ENCODE results near the gene SLC9A9. TPM values are rescaled to one million over a fixed set of nuclear protein-coding genes. Genes with fewer than 3 reads are reported as not detected.

SLC9A9 gene
- total and polyA plus RNA-seq, 9 of the 15 experiments (the other 6 are each of a cell fraction or from before 2014, with no cell fraction given) = 0.03 to 0.13 TPM; not detected in 7

DNA sequence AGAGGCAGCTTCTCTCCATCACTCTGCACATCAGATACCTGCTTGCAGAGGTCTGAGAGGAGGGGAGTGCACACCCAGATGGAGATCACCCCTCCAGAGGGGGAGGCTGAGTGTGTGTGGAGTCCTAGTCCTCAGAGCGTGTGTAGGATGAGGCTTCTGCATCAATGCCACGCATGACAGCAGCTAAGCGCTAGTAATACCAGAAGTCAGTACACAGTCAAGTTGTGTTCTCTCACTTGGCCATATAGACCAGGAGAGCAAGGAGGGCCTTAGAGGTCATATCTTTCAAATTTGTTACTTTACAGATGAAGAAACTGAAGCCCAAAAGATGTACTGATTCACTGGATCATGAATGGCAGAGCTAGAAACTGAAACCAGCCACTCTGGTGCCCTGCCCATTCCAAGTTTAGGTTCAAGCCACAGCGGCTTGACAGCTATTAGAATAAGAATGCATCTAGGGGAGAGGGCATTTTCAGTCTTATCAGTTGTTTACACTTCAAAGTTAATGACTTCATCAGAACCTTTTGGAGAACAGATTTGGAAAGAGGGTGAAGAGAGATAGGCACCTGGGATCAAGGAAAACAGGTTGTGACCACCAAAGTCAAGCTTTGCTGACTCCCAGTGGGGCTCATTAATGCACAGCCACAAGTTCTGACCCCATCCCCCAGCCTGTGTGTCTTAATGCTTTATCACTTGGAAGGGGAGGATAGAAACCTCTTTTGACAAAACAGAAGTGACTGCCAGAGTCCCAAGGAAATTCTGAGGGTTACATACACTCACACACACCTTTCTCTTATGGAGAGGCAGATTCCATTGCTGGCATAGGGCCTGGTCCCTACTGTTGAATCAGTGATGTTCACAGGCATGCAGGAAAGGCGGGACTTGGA is 418.4 kb downstream of the SLC9A9 start:
- H3K4me3 ChIP-seq = no peak overlapping the region
- CTCF ChIA-PET (ENCODE audit: low intra/inter-chr PET ratio) = no interaction called here
- DNase-seq (ENCODE audit: extremely low read depth in 1 of 4, low spot score in 3 of 4) (peak in 1 of 4 experiments; percentile 18), ATAC-seq (peak; percentile 35; the same call in 2 of the 3 replicates), FAIRE-seq (no peak)
- H3K9ac ChIP-seq (ENCODE audit: insufficient read depth in 1 of 2, low read depth in 2 of 2, low read length in 2 of 2) = no peak overlapping the region; a peak in 1 of 4 replicates
- H3K9me3 ChIP-seq (replicated peaks; ENCODE audit: control insufficient read depth, insufficient read depth, low read depth, low read length) = no peaks in the 10 kb centered on the region
- H3K36me3 ChIP-seq (ENCODE audit: control insufficient read depth, insufficient read depth, low read length) = no peaks in the 10 kb centered on the region
- peaks cover 0 to 5% of the 10 kb centered on the region in 2 experiments; a peak in 1 of 5 replicates for H3K4me1 ChIP-seq (replicated peaks in 1 of 2; ENCODE audit: control insufficient read depth in 2 of 2, insufficient read depth in 2 of 2, low read length in 2 of 2)
- intact Hi-C loops (cut with micrococcal nuclease) = no loop called here
- H3K27me3 ChIP-seq (ENCODE audit: control insufficient read depth in 2 of 2, insufficient read depth in 2 of 2, low read length in 2 of 2) = no peaks in the 10 kb centered on the region
- in situ Hi-C loops (cut with MboI) = no loop called here
- H3K4me2 ChIP-seq (ENCODE audit: insufficient read depth, low read length) = no peak overlapping the region; the same call in 1 of the 2 replicates
- POLR2A ChIA-PET = interaction anchor here (0.6 kb wide), 1 partner anchor 113 kb away, joined by 3 read pairs; no protein-coding TSS in a partner anchor
- WGBS (ENCODE audit: insufficient coverage, low coverage, missing lambda C conversion rate) = 18% methylated on average over 5 of the region's 5 CpGs
- no peaks in the 10 kb centered on the region for H4K20me1 ChIP-seq (replicated peaks; ENCODE audit: control insufficient read depth, insufficient read depth, low read length)
- no TSS peak for BruUV-seq (replicated peaks)
- no peaks in the 10 kb centered on the region for H3K9me1 ChIP-seq (ENCODE audit: control insufficient read depth, insufficient read depth, low read length)
- H3K27ac ChIP-seq (ENCODE audit: extremely low read depth, low read depth, low read length) = no peak overlapping the region
- H2AFZ ChIP-seq (ENCODE audit: low read depth, low read length) = 0 out of 2 replicates have a peak overlapping the region, but pooled peaks have one; percentile 21
- no peaks in the 10 kb centered on the region for H3K79me2 ChIP-seq (ENCODE audit: control insufficient read depth, insufficient read depth, low read length)
- TF ChIP-seq NUFIP1 (IDR thresholded peaks at IDR 0.05; ENCODE audit: partially characterized antibody) (no peak), ATF1 (CRISPR knock-in tag; IDR thresholded peaks at IDR 0.05) (no peak), ATF1 (tag; IDR thresholded peaks at IDR 0.05) (no peak), MCM7 (IDR thresholded peaks at IDR 0.05) (no peak), ZSCAN32 (CRISPR knock-in tag; IDR thresholded peaks at IDR 0.05) (no peak), ZNF445 (CRISPR knock-in tag; IDR thresholded peaks at IDR 0.05; ENCODE audit: low read depth) (no peak), DPF2 (IDR thresholded peaks at IDR 0.05) (no peak), ZNF277 (CRISPR knock-in tag; IDR thresholded peaks at IDR 0.05; ENCODE audit: borderline replicate concordance) (no peak), CREM (IDR thresholded peaks at IDR 0.05; ENCODE audit: low read depth) (no peak), TCF3 (CRISPR knock-in tag; IDR thresholded peaks at IDR 0.05) (peak; percentile 28; the same call in 1 of the 2 replicates), CAMTA2 (CRISPR knock-in tag; conservative IDR thresholded peaks at IDR 0.05) (no peak), HDAC2 (IDR thresholded peaks at IDR 0.05) (no peak), CSDE1 (IDR thresholded peaks at IDR 0.05) (no peak), ELF1 (tag; IDR thresholded peaks at IDR 0.05) (no peak), SIN3B (IDR thresholded peaks at IDR 0.05; ENCODE audit: low read depth) (no peak), ZNF184 (CRISPR knock-in tag; IDR thresholded peaks at IDR 0.05) (no peak), NCOA2 (IDR thresholded peaks at IDR 0.05; ENCODE audit: partially characterized antibody in 2 of 2) (no peak)
- TF ChIP-seq, protein P1, sequence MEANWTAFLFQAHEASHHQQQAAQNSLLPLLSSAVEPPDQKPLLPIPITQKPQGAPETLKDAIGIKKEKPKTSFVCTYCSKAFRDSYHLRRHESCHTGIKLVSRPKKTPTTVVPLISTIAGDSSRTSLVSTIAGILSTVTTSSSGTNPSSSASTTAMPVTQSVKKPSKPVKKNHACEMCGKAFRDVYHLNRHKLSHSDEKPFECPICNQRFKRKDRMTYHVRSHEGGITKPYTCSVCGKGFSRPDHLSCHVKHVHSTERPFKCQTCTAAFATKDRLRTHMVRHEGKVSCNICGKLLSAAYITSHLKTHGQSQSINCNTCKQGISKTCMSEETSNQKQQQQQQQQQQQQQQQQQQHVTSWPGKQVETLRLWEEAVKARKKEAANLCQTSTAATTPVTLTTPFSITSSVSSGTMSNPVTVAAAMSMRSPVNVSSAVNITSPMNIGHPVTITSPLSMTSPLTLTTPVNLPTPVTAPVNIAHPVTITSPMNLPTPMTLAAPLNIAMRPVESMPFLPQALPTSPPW (CRISPR knock-in tag; IDR thresholded peaks at IDR 0.05) = no peak
- TF ChIP-seq, protein P2, sequence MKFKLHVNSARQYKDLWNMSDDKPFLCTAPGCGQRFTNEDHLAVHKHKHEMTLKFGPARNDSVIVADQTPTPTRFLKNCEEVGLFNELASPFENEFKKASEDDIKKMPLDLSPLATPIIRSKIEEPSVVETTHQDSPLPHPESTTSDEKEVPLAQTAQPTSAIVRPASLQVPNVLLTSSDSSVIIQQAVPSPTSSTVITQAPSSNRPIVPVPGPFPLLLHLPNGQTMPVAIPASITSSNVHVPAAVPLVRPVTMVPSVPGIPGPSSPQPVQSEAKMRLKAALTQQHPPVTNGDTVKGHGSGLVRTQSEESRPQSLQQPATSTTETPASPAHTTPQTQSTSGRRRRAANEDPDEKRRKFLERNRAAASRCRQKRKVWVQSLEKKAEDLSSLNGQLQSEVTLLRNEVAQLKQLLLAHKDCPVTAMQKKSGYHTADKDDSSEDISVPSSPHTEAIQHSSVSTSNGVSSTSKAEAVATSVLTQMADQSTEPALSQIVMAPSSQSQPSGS (CRISPR knock-in tag; IDR thresholded peaks at IDR 0.05) = no peak
